Loucy (cell line): ENCODE measurements around the gene EPHA2.

ENCODE experiments used
- H2AFZ ChIP-seq: fragments of 200-600 bp; sonication (generic); 2 replicates; pipeline ENCODE4 v1.6.0; 2016; ENCODE audit warnings: antibody characterized with exemption, mild to moderate bottlenecking, low read length, moderate library complexity
- H3F3A ChIP-seq: fragments of 200-600 bp; 2 replicates; pipeline ENCODE4 v1.6.0; 2016; ENCODE audit warnings: antibody characterized with exemption, low read depth, mild to moderate bottlenecking
- H3K27me3 ChIP-seq: fragments of 200-600 bp; sonication (generic); 2 replicates; pipeline ENCODE4 v1.6.1; 2014; ENCODE audit warnings: low read length, mild to moderate bottlenecking; ENCODE audit not compliant: insufficient read depth, poor library complexity, severe bottlenecking
- H3K36me3 ChIP-seq: fragments of 200-600 bp; sonication (generic); 2 replicates; pipeline ENCODE4 v1.6.1; 2016; ENCODE audit warnings: low read length; ENCODE audit not compliant: insufficient read depth
- H3K4me1 ChIP-seq: fragments of 200-600 bp; sonication (generic); 2 replicates; pipeline ENCODE4 v1.5.1; 2014; ENCODE audit warnings: low read length, mild to moderate bottlenecking; ENCODE audit not compliant: insufficient read depth, poor library complexity, severe bottlenecking
- H3K4me2 ChIP-seq: fragments of 200-600 bp; sonication (generic); 2 replicates; pipeline ENCODE4 v1.6.0; 2014; ENCODE audit warnings: antibody characterized with exemption, low read length, low read depth, mild to moderate bottlenecking; ENCODE audit not compliant: poor library complexity, severe bottlenecking
- H3K4me3 ChIP-seq: fragments of 200-600 bp; sonication (generic); 2 replicates; pipeline ENCODE4 v1.5.1; 2014; ENCODE audit warnings: low read length, mild to moderate bottlenecking, mixed read lengths; ENCODE audit not compliant: poor library complexity, severe bottlenecking
- H3K79me2 ChIP-seq: fragments of 200-600 bp; sonication (generic); 2 replicates; pipeline ENCODE4 v1.6.1; 2014; ENCODE audit warnings: low read length; ENCODE audit not compliant: insufficient read depth
- H3K9ac ChIP-seq: fragments of 200-600 bp; sonication (generic); 2 replicates; pipeline ENCODE4 v1.6.0; 2014; ENCODE audit warnings: mild to moderate bottlenecking, low read depth, low read length, moderate library complexity; ENCODE audit not compliant: poor library complexity, severe bottlenecking
- H3K9me2 ChIP-seq: fragments of 200-600 bp; sonication (generic); replicated peaks from 2 replicates; pipeline ENCODE4 v1.6.1; 2016; ENCODE audit warnings: low read depth, low read length, mixed read lengths
- H3K9me3 ChIP-seq: fragments of 200-600 bp; sonication (generic); 2 replicates; pipeline ENCODE4 v1.6.1; 2014; ENCODE audit warnings: mild to moderate bottlenecking, antibody characterized with exemption, low read length, low read depth; ENCODE audit not compliant: insufficient read depth
- H4K20me1 ChIP-seq: fragments of 200-600 bp; sonication (generic); 2 replicates; pipeline ENCODE4 v1.6.0; 2014; ENCODE audit warnings: antibody characterized with exemption, low read length, mild to moderate bottlenecking; ENCODE audit not compliant: insufficient read depth, poor library complexity, severe bottlenecking
- CTCF ChIP-seq: fragments of 200-600 bp; sonication (generic); conservative IDR thresholded peaks from 2 replicates; pipeline ENCODE4 v1.5.1; 2014; ENCODE audit warnings: mild to moderate bottlenecking, antibody characterized with exemption, low read length
- EZH2phosphoT487 ChIP-seq: fragments of 200-600 bp; IDR thresholded peaks from 2 replicates; pipeline ENCODE4 v1.6.1; 2018; ENCODE audit warnings: antibody characterized with exemption, mild to moderate bottlenecking, moderate library complexity, borderline replicate concordance

EPHA2 gene

DNA sequence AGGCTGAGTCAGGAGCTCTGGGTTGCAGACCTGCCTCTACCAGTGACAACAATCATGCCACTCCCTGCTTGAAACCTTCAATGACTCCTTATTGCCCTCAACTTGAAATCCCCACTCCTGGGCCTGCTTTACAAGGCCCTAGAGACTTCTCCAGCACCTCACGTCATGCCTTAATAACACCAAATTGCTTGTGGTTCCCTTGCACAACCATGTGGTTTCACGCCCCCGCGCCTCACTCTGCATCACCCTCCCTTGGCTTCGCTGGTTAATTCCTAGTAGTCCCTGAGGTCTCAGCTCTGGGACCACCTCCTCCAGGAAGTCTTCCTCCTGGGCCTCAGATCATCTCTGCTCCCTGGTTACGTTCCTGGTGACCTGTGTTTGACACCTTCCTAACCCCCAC, 33.0 kb downstream of the EPHA2 start:
- TF ChIP-seq EZH2phosphoT487: no peak
- no peak for TF ChIP-seq CTCF
- H3K9ac ChIP-seq: no peak overlapping the region
- H3K9me3 ChIP-seq: no peaks in the 10 kb centered on the region
- no peaks in the 10 kb centered on the region for H3F3A ChIP-seq
- H3K4me3 ChIP-seq: no peak overlapping the region
- no peaks in the 10 kb centered on the region for H3K4me1 ChIP-seq
- no peaks in the 10 kb centered on the region for H3K27me3 ChIP-seq
- no peaks in the 10 kb centered on the region for H4K20me1 ChIP-seq
- no peak overlapping the region for H3K4me2 ChIP-seq
- no peaks in the 10 kb centered on the region for H3K36me3 ChIP-seq
- no peak overlapping the region for H2AFZ ChIP-seq
- no peaks in the 10 kb centered on the region for H3K9me2 ChIP-seq
- H3K79me2 ChIP-seq: no peaks in the 10 kb centered on the region

DNA sequence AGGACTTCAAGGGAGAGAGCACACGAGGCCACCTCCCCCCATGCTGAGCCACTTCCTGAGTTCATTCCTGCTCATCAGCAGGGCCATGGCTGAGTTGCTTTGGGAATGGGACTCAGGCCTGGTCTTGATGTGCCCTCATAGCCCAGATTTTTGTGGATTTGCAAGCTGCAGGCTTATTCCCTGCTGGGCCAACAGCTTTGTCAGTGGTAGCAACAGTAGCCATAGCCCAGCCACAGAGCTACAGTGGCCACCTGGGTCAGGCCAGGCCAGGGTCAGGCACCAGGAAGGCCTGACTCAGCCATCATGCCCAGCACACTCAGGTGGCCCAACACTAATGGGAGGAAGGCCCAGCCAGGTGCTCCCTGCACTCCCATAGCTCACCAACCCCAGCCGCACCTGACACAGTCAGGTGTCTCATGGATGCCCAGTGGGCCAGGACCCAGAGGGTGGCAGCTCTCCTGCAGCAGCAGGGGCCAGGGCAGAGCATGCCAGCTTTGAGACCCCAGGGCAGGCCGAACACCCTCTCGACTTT, 33.5 kb downstream of the EPHA2 start:
- Histone ChIP-seq H3K9me2 (no peaks in the 10 kb centered on the region), H3K9me3 (no peaks in the 10 kb centered on the region), H3K36me3 (no peaks in the 10 kb centered on the region), H3K4me2 (no peak overlapping the region), H3K9ac (no peak overlapping the region), H3K4me1 (no peaks in the 10 kb centered on the region), H2AFZ (no peak overlapping the region), H4K20me1 (no peaks in the 10 kb centered on the region), H3K79me2 (no peaks in the 10 kb centered on the region), H3K27me3 (no peaks in the 10 kb centered on the region), H3F3A (no peaks in the 10 kb centered on the region), H3K4me3 (no peak overlapping the region)
- TF ChIP-seq EZH2phosphoT487: no peak
- no peak for TF ChIP-seq CTCF

GRCh38 chr1:16120940-16121410, 34.9 kb downstream of the EPHA2 start:
- H3K9ac ChIP-seq: no peak overlapping the region
- no peaks in the 10 kb centered on the region for H3F3A ChIP-seq
- no peaks in the 10 kb centered on the region for H3K4me1 ChIP-seq
- H3K27me3 ChIP-seq: no peaks in the 10 kb centered on the region
- no peak overlapping the region for H2AFZ ChIP-seq
- no peak overlapping the region for H3K4me3 ChIP-seq
- no peaks in the 10 kb centered on the region for H3K79me2 ChIP-seq
- H3K4me2 ChIP-seq: no peak overlapping the region
- no peaks in the 10 kb centered on the region for H4K20me1 ChIP-seq
- no peaks in the 10 kb centered on the region for H3K9me2 ChIP-seq
- H3K36me3 ChIP-seq: no peaks in the 10 kb centered on the region
- no peak for TF ChIP-seq CTCF
- TF ChIP-seq EZH2phosphoT487: no peak
- H3K9me3 ChIP-seq: no peaks in the 10 kb centered on the region
